A673 (cell line): ENCODE results near the gene ENAH. TPM values are rescaled to one million over a fixed set of nuclear protein-coding genes. Genes with fewer than 3 reads are reported as not detected.

ENCODE experiments used
- BruUV-seq: library from RNA; stranded (reverse); fragments of 400-500 nt; replicated peaks from 2 replicates; lab custom pipeline; 2021; lab: Mats Ljungman, UMichigan
- CTCF ChIA-PET: fragments of 300-600 bp; sonication (Branson Sonifier 250); formaldehyde crosslinking; loops from one replicate; lab custom pipeline; 2022; ENCODE audit warnings: antibody characterized with exemption; lab: Charles Lee
- POLR2A ChIA-PET: fragments of 300-600 bp; sonication (Branson Sonifier 250); formaldehyde crosslinking; loops from one replicate; lab custom pipeline; 2022; ENCODE audit warnings: antibody characterized with exemption; ENCODE audit not compliant: low non-redundant PET; lab: Charles Lee
- DNase-seq: peaks from one replicate; pipeline ENCODE4 v3.0.0-alpha.2; 2015; ENCODE audit warnings: low spot score
- H3K27ac ChIP-seq: fragments of 200-600 bp; sonication (generic); 2 replicates; pipeline ENCODE4 v1.5.1; 2016; ENCODE audit warnings: mixed run types, low read depth, mild to moderate bottlenecking, mixed read lengths, antibody characterized with exemption, low read length; ENCODE audit not compliant: poor library complexity, severe bottlenecking
- H3K27me3 ChIP-seq: fragments of 200-600 bp; sonication (generic); replicated peaks from 2 replicates; pipeline ENCODE4 v1.6.1; 2017; ENCODE audit warnings: mixed run types, low read depth, mild to moderate bottlenecking, mixed read lengths, antibody characterized with exemption, low read length; ENCODE audit not compliant: insufficient read depth, poor library complexity
- H3K36me3 ChIP-seq: fragments of 200-600 bp; sonication (generic); 2 replicates; pipeline ENCODE4 v1.6.1; 2016; ENCODE audit warnings: mixed run types, mild to moderate bottlenecking, mixed read lengths, antibody characterized with exemption, low read length; ENCODE audit not compliant: insufficient read depth, poor library complexity, severe bottlenecking
- H3K4me1 ChIP-seq: fragments of 200-600 bp; sonication (generic); 2 replicates; pipeline ENCODE4 v1.6.1; 2017; ENCODE audit warnings: mixed run types, mild to moderate bottlenecking, mixed read lengths, antibody characterized with exemption, low read length; ENCODE audit not compliant: insufficient read depth, poor library complexity, severe bottlenecking
- H3K4me3 ChIP-seq: fragments of 200-600 bp; sonication (generic); 2 replicates; pipeline ENCODE4 v1.5.1; 2016; ENCODE audit warnings: low read depth, mixed run types, mild to moderate bottlenecking, mixed read lengths, low read length; ENCODE audit not compliant: poor library complexity, severe bottlenecking
- H3K9me3 ChIP-seq: fragments of 200-600 bp; sonication (generic); 2 replicates; pipeline ENCODE4 v1.6.1; 2016; ENCODE audit warnings: mixed run types, low read depth, mild to moderate bottlenecking, mixed read lengths, antibody characterized with exemption, low read length; ENCODE audit not compliant: poor library complexity, severe bottlenecking
- CTCF ChIP-seq: fragments of 300-800, 200-600 bp; sonication (generic); conservative IDR thresholded peaks from 2 replicates; pipeline ENCODE4 v1.5.1; 2017; ENCODE audit warnings: low read depth, mild to moderate bottlenecking, antibody characterized with exemption, low read length, moderate library complexity, mixed read lengths
- EZH2 ChIP-seq: fragments of 200-600 bp; sonication (generic); IDR thresholded peaks from 2 replicates; pipeline ENCODE4 v1.6.1; 2017; ENCODE audit warnings: borderline replicate concordance, low read depth, mild to moderate bottlenecking, mixed read lengths, antibody characterized with exemption, low read length; ENCODE audit not compliant: poor library complexity, severe bottlenecking
- intact Hi-C: fragments of 100-400 bp; cut with micrococcal nuclease; formaldehyde crosslinking; loops from one replicate; pipeline ENCODE4 v1.10.0; 2022; ENCODE audit not compliant: unreplicated experiment
- total RNA-seq: library from RNA; stranded (reverse); gene quantifications from 2 replicates; pipeline ENCODE4 v1.2.3, GENCODE V29; 2021

Gene ENAH
- total RNA-seq, 1 experiment from 2014 or later, result 186 TPM

GRCh38 chr1:225485226-225485625, 167.7 kb downstream of the ENAH start:
- DNase-seq, result no peak
- H3K36me3 ChIP-seq, result no peaks in the 10 kb centered on the region
- H3K4me3 ChIP-seq, result no peak overlapping the region
- no peak overlapping the region for H3K27ac ChIP-seq
- no peaks in the 10 kb centered on the region for H3K4me1 ChIP-seq
- intact Hi-C loops, result no loop called here
- no TSS peak for BruUV-seq
- H3K9me3 ChIP-seq, result no peaks in the 10 kb centered on the region
- no peaks in the 10 kb centered on the region for H3K27me3 ChIP-seq
- ChIA-PET POLR2A (no interaction called here), CTCF (interaction anchor here (0.9 kb wide), 1 partner anchor 292 kb away, joined by 10 read pairs; no protein-coding TSS in a partner anchor)
- TF ChIP-seq EZH2, result no peak
- TF ChIP-seq CTCF, result no peak

GRCh38 chr1:225484657-225485214, 168.2 kb downstream of the ENAH start:
- no peaks in the 10 kb centered on the region for H3K9me3 ChIP-seq
- intact Hi-C loops, result no loop called here
- POLR2A ChIA-PET, result no interaction called here
- BruUV-seq, result no TSS peak
- no peaks in the 10 kb centered on the region for H3K27me3 ChIP-seq
- no peaks in the 10 kb centered on the region for H3K4me1 ChIP-seq
- no peak for DNase-seq
- no peaks in the 10 kb centered on the region for H3K36me3 ChIP-seq
- no peak overlapping the region for H3K4me3 ChIP-seq
- no peak overlapping the region for H3K27ac ChIP-seq
- TF ChIP-seq EZH2, result no peak
- TF ChIP-seq CTCF, result no peak
- CTCF ChIA-PET, result interaction anchor here (1.3 kb wide), 1 partner anchor 293 kb away, joined by 3 read pairs; the partner anchor contains the start of gene SRP9

GRCh38 chr1:225483818-225484656, 168.9 kb downstream of the ENAH start:
- ChIA-PET CTCF (interaction anchor here (1.3 kb wide), 1 partner anchor 293 kb away, joined by 3 read pairs; the partner anchor contains the start of gene SRP9), POLR2A (interaction anchor here (0.5 kb wide), 1 partner anchor 8 kb away, joined by 4 read pairs; no protein-coding TSS in a partner anchor)
- no TSS peak for BruUV-seq
- H3K4me1 ChIP-seq, result no peaks in the 10 kb centered on the region
- intact Hi-C loops, result no loop called here
- H3K27ac ChIP-seq, result no peak overlapping the region
- H3K9me3 ChIP-seq, result no peaks in the 10 kb centered on the region
- no peak for DNase-seq
- TF ChIP-seq CTCF (no peak), EZH2 (no peak)
- H3K27me3 ChIP-seq, result no peaks in the 10 kb centered on the region
- no peaks in the 10 kb centered on the region for H3K36me3 ChIP-seq
- H3K4me3 ChIP-seq, result no peak overlapping the region
